ENCODE data around the gene NOS1AP.

DNA sequence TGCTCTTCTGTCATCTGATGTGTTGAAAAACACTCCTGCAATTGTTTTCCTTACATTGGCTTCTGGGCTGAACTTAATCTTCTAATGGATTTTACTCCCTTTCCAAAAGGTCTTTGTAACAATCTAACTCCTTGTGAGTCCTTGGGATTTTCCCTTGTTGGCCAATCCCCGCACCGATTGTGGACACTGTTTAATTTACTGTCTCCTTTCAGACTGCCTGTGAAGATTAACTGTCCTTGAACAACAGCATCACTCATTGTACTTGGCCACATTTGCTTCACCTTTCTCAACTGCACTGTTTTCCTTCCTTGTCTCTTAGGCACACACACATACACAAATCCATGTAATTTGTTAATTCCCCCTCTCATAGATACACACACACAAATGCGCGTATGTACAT is 186.8 kb downstream of the NOS1AP start:
- TF ChIP-seq EP300 (IDR thresholded peaks at IDR 0.05) (no peak), POLR2A (IDR thresholded peaks at IDR 0.05) (no peak)

All from stomach (tissue), 4 donors.